Fibroblast of the aortic adventitia (primary cell): Measurements from ENCODE around the gene ID2. TPM values are rescaled to one million over a fixed set of nuclear protein-coding genes. Genes with fewer than 3 reads are reported as not detected.

Experiments used
- DNase-seq: peaks from one replicate; pipeline ENCODE4 v3.0.0-alpha.2; 2010; ENCODE audit warnings: low read depth
- H3K4me3 ChIP-seq: 2 replicates; pipeline ENCODE4 v1.5.1; 2011; ENCODE audit warnings: low read depth, mild to moderate bottlenecking, control low read depth, low read length, moderate library complexity
- total RNA-seq: library from RNA; depleted of rRNA; stranded (reverse); fragments of >200 nt; gene quantifications from 2 replicates; pipeline ENCODE4 v1.2.3, GENCODE V29; 2012; ENCODE audit warnings: low replicate concordance
- TF ChIP-seq, protein P1 (sequence below): IDR thresholded peaks from 2 replicates; pipeline ENCODE4 v1.5.1; 2011; ENCODE audit warnings: mild to moderate bottlenecking, low read length, control low read depth, inconsistent platforms; ENCODE audit not compliant: insufficient read depth

ID2 gene
- total RNA-seq, 1 donor = 207 TPM

DNA sequence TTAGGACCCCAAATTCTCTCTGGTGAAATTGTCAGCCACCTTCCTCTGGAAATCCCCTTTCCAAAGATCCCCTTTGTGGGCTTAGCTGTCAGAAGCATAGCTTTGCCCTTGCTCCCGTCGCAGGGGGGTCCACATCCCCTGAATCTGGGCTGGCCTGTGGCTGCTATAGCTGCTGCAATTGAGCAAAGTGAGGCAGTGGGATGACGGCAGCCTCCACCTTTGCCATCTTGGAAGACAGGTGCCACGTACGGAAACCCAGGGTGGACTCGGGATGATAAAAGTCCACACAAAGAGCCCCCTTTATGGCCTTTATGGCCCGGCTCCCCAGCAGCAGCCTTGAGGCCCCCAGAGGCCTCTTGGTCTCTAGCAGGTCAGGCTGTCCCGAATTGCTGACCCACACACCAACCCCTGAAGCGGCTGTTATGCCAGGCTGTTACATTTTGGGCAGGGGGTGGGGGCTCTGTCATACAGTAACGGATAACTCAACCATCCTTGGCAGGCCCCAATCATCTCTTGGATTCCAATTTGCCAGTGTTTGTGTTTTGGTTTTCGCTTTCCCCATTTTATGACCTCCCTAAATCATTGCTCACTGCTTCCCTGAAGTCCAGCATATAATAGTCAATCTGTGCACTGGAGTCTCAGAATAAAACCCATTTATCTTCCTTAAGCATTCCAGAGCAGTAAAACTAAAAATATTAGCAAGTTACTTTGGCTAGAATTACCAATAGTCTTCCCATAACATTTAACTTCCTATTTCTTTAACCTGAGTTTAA, 33.2 kb upstream of the ID2 start:
- H3K4me3 ChIP-seq = no peak overlapping the region

DNA sequence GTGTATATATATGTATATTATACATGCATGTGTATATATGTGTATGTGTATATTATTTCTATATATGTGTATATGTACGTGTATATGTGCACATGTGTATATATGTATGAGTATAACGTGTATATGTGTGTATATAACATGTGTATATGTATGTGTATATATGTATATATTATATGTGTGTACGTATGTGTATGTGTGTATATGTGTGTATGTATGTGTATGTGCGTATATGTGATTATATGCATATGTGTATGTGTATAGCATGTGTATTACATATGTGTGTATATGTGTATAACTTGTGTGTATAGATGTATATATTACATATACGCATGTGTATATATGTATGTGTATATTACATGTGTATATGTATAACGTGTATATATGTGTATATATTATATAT, 32.1 kb upstream of the ID2 start:
- TF ChIP-seq, protein P1, sequence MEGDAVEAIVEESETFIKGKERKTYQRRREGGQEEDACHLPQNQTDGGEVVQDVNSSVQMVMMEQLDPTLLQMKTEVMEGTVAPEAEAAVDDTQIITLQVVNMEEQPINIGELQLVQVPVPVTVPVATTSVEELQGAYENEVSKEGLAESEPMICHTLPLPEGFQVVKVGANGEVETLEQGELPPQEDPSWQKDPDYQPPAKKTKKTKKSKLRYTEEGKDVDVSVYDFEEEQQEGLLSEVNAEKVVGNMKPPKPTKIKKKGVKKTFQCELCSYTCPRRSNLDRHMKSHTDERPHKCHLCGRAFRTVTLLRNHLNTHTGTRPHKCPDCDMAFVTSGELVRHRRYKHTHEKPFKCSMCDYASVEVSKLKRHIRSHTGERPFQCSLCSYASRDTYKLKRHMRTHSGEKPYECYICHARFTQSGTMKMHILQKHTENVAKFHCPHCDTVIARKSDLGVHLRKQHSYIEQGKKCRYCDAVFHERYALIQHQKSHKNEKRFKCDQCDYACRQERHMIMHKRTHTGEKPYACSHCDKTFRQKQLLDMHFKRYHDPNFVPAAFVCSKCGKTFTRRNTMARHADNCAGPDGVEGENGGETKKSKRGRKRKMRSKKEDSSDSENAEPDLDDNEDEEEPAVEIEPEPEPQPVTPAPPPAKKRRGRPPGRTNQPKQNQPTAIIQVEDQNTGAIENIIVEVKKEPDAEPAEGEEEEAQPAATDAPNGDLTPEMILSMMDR = no peak
- no peak overlapping the region for H3K4me3 ChIP-seq
- DNase-seq = no peak

More for the DNA sequence above, 33.2 kb upstream of the ID2 start:
- no peak for DNase-seq
- TF ChIP-seq, protein P1 = no peak

DNA sequence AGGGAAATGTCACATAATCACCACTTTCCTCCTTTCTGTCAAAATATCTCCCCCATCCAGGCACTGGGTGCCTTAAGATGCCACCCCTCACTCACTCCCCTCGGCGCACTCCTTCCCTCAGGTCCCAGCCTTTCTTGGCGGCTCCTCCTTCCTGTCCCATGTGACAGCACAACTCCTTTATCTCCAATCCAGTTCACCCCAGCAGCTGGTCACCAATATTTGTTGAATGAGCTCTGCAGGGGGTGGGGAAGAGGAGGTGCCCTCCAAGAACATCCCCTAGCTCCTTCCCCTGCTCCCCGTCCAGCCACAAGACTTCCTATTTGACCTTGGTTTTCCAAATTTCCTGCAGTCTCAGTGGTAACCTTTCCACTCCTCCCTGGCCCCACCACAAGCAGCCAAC, 31.6 kb upstream of the ID2 start:
- TF ChIP-seq, protein P1 = no peak
- DNase-seq = no peak
- no peak overlapping the region for H3K4me3 ChIP-seq

DNA sequence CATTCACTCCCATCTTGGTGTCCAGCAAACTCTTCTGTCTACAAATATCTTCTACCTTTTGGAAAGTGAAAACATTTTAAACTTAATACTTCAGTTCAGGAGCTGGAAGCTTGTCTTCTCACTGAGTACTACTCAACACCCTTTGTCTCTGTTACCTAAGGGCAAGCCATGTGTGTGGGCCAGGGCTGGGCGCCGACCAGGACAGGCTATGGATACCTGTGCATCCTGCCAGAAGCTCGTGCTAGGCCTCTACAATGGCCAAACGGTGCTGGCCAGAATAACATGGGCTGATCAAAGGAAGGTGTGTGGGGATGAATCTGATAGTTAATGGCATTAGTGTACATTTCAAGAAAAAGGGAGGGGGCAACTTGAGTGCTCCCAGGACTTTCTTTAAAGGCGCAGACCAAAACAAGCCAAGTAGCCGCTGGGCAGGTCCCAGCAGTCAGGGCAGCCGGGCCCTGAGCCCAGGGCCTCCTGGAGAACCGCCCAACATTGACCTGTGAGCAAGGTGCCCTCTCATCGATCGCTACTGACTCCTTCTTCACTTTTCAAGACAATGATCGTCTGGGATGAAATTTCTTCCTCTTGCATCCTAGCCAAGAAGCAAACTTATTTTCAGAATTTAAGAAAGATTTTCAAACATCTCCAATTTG, 29.0 kb upstream of the ID2 start:
- H3K4me3 ChIP-seq = no peak overlapping the region
- no peak for DNase-seq
- TF ChIP-seq, protein P1 = no peak

DNA sequence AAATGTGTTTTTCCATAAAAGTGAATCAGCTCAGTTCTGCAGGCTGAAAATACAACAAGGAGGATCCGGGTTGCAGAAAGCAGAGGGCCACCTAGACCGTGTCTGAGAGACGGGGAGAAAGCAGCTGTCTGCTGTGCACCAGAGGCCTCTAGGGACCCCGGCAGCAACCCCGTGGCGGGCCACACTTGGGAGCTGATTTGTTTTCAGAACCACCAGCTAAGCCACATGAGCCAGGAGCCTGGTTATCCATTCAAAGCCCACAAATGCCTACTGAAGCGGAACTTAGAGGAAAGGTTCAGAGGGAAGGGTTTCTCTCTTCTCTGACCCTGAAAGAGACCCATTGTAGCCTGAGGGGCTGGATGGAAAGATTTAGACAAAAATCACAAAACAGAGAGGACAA, 28.4 kb upstream of the ID2 start:
- DNase-seq = no peak
- TF ChIP-seq, protein P1 = no peak
- H3K4me3 ChIP-seq = no peak overlapping the region

DNA sequence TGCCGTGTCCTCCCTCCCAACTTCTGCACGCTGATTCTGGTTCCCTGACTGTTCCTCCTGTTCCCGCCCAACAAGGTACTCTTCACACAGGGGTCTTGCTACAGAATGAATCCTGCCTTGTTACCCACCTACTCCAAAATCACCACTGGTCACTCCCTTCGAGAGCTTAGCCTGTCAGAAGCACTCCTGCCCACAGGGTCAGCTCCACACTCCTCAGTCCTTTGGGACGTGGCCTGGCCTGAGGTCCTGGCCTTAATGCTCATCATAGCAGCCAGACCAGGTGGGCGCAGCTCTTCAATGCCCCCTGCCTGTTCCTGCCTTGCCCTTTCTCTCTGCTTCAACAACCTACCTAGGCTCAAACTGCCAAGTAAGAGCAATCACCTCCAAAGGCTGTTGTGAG, 27.8 kb upstream of the ID2 start:
- TF ChIP-seq, protein P1 = no peak
- H3K4me3 ChIP-seq = no peak overlapping the region
- no peak for DNase-seq
